HL-60 (cell line): ENCODE measurements around the gene NECTIN4.

Source experiments
- DNase-seq, 2 experiments: peaks; one replicate each; pipeline ENCODE4 v3.0.0-alpha.2; 2010 to 2020; ENCODE audit warnings: low read depth in 1 of 2, low spot score in 1 of 2
- H3K27ac ChIP-seq: fragments of 250-450 bp; sonication (Bioruptor Pico); replicated peaks from 2 replicates; pipeline ENCODE4 v1.5.1; 2020; ENCODE audit warnings: mild to moderate bottlenecking, moderate library complexity
- H3K27me3 ChIP-seq: fragments of 250-450 bp; sonication (Bioruptor Pico); 2 replicates; pipeline ENCODE4 v1.5.1; 2021; ENCODE audit warnings: mild to moderate bottlenecking, moderate library complexity; ENCODE audit not compliant: insufficient read depth, poor library complexity, severe bottlenecking
- H3K4me3 ChIP-seq: replicated peaks from 2 replicates; pipeline ENCODE4 v1.5.1; 2011; ENCODE audit warnings: mild to moderate bottlenecking, control low read depth, low read length; ENCODE audit not compliant: insufficient read depth
- GABPA ChIP-seq: IDR thresholded peaks from 2 replicates; pipeline ENCODE4 v1.6.1; 2012; ENCODE audit warnings: low read depth
- POLR2AphosphoS5 ChIP-seq: IDR thresholded peaks from 2 replicates; pipeline ENCODE4 v1.6.1; 2012; ENCODE audit warnings: low read depth
- SPI1 ChIP-seq: IDR thresholded peaks from 2 replicates; pipeline ENCODE4 v1.6.1; 2012; ENCODE audit warnings: low read depth, mild to moderate bottlenecking, borderline replicate concordance
- TF ChIP-seq, protein P1 (sequence below): IDR thresholded peaks from 2 replicates; pipeline ENCODE4 v1.6.1; 2012; ENCODE audit warnings: low read depth; ENCODE audit not compliant: insufficient replicate concordance
- TF ChIP-seq, protein P2 (sequence below): IDR thresholded peaks from one replicate; pipeline ENCODE4 v1.5.1; 2011; ENCODE audit warnings: low read length, control low read depth, inconsistent platforms; ENCODE audit not compliant: insufficient read depth

NECTIN4 gene

DNA sequence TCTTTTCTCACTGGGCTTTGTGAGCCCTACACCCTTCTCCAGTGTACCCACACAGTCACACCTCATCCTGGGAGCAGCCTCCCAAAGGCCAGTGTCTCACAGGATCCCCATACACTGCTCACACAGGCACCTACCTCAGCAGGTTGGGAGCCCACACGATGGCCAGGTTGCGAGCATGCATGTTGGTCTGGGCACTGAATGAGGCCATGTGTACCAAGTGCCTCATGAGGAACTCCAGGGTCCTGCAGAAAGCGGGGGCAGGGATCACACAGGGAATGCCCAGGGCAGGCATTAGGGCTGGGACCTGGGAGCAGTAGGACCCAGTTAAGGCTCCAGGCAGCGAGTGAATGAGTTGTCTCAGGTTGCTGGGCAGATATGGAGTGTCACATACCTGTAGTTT is 35.1 kb downstream of the NECTIN4 start:
- TF ChIP-seq, protein P1, sequence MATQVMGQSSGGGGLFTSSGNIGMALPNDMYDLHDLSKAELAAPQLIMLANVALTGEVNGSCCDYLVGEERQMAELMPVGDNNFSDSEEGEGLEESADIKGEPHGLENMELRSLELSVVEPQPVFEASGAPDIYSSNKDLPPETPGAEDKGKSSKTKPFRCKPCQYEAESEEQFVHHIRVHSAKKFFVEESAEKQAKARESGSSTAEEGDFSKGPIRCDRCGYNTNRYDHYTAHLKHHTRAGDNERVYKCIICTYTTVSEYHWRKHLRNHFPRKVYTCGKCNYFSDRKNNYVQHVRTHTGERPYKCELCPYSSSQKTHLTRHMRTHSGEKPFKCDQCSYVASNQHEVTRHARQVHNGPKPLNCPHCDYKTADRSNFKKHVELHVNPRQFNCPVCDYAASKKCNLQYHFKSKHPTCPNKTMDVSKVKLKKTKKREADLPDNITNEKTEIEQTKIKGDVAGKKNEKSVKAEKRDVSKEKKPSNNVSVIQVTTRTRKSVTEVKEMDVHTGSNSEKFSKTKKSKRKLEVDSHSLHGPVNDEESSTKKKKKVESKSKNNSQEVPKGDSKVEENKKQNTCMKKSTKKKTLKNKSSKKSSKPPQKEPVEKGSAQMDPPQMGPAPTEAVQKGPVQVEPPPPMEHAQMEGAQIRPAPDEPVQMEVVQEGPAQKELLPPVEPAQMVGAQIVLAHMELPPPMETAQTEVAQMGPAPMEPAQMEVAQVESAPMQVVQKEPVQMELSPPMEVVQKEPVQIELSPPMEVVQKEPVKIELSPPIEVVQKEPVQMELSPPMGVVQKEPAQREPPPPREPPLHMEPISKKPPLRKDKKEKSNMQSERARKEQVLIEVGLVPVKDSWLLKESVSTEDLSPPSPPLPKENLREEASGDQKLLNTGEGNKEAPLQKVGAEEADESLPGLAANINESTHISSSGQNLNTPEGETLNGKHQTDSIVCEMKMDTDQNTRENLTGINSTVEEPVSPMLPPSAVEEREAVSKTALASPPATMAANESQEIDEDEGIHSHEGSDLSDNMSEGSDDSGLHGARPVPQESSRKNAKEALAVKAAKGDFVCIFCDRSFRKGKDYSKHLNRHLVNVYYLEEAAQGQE: no peak
- no peak for TF ChIP-seq POLR2AphosphoS5
- no peak for TF ChIP-seq SPI1
- no peak for TF ChIP-seq GABPA
- TF ChIP-seq, protein P2, sequence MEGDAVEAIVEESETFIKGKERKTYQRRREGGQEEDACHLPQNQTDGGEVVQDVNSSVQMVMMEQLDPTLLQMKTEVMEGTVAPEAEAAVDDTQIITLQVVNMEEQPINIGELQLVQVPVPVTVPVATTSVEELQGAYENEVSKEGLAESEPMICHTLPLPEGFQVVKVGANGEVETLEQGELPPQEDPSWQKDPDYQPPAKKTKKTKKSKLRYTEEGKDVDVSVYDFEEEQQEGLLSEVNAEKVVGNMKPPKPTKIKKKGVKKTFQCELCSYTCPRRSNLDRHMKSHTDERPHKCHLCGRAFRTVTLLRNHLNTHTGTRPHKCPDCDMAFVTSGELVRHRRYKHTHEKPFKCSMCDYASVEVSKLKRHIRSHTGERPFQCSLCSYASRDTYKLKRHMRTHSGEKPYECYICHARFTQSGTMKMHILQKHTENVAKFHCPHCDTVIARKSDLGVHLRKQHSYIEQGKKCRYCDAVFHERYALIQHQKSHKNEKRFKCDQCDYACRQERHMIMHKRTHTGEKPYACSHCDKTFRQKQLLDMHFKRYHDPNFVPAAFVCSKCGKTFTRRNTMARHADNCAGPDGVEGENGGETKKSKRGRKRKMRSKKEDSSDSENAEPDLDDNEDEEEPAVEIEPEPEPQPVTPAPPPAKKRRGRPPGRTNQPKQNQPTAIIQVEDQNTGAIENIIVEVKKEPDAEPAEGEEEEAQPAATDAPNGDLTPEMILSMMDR: no peak
- DNase-seq: no peak
- H3K4me3 ChIP-seq: no peak overlapping the region
- H3K27me3 ChIP-seq: no peaks in the 10 kb centered on the region
- no peak overlapping the region for H3K27ac ChIP-seq

DNA sequence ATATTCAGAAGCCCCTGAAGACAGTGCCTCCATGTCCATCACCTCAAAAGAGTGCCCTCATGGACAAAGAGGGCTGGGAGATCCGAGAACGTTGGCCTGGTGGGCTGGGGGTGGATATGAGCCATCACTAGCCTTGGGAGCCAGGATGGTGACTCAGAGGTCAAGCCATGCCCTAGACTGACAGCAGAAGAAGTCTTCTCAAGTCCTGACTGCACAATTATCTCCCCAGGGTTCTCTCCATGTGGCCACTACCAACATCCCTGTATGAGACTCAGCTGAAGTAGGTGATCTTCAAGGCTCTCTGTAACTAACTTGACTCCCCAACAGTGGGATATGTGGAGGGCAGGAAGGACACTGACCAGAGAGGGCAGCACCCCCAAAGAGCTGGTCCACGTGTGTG is 36.5 kb downstream of the NECTIN4 start:
- DNase-seq: no peak
- Histone ChIP-seq H3K27me3 (no peaks in the 10 kb centered on the region), H3K27ac (no peak overlapping the region), H3K4me3 (no peak overlapping the region)
- TF ChIP-seq GABPA: no peak
- TF ChIP-seq SPI1: no peak
- TF ChIP-seq, protein P1: no peak
- no peak for TF ChIP-seq POLR2AphosphoS5
- TF ChIP-seq, protein P2: no peak

DNA sequence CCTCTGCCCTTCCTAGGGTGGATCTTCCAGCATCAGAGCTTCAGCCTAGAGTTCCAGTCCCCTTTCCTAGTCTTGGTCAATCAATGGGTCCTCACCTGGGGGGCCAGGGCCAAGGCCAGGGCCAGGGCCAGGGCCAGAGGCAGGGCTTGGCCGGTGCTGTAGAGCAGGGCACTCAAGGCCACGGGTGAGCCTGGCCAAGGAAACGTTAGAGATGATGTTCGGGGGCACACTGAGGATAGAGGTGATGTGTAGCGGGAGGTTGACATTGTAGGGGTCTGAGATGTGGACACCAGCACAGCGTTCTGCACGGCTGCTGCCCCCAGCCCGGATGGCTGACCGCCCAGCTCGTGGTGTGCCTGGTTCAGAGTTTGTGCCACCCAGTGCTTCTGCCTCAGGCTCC is 38.1 kb downstream of the NECTIN4 start:
- DNase-seq: no peak
- TF ChIP-seq, protein P2: no peak
- Histone ChIP-seq H3K4me3 (no peak overlapping the region), H3K27ac (no peak overlapping the region), H3K27me3 (no peaks in the 10 kb centered on the region)

DNA sequence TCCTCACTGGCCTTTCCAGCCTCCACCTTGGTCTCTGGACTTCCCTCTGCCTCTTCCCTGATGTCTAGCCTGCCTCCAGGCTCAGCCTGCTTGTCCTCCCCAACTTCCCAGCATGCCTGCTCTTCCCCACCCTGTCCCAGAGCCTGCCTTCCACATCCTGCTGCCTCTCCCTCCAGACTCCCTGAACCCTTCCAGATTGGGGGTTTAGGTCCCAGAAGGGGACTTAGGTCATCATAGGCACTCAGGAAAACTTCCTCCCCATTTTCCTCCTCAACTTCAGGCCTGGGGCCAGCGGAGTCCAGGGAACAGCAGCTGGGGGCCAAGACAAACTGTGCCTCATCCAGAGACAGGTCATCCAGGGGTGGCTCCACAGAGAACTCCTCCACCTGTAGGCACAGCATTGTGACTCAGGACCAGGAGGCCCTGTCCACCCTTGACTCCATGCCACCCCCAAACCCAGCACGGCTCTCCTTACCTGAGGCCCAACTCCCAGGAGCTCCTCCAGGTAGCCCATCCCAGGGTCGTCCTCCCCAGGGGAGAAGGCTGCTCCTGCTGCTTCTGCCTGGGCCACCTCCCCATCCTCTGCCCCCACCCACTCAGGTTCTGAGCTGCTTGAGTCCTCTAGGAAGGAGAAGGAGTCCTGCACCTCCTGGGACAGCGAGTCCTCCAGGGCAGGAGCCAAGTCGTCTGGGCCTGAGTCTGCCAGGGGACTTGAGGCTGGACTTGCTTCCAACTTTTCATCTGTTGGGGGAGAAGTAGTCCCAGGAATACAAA is 40.2 kb downstream of the NECTIN4 start:
- DNase-seq: no peak
- TF ChIP-seq POLR2AphosphoS5 (no peak; the same call in 1 of the 2 replicates), GABPA (no peak), SPI1 (no peak)
- TF ChIP-seq, protein P2: no peak
- TF ChIP-seq, protein P1: no peak
- H3K27ac ChIP-seq: no peak overlapping the region
- H3K4me3 ChIP-seq: no peak overlapping the region
- H3K27me3 ChIP-seq: no peaks in the 10 kb centered on the region
